Upper lobe of left lung (tissue), 4 donors: ENCODE data around the gene RNF7.

Experiments
- CTCF ChIP-seq, 6 experiments: fragments of 450-650 bp in 4 of 6; fragments of 200-600 bp in 2 of 6; sonication (generic) in 2 of 6; IDR thresholded peaks; one replicate each; pipeline ENCODE4 v1.5.1; 2016 to 2019; ENCODE audit warnings: antibody characterized with exemption in 6 of 6
- EP300 ChIP-seq, 4 donors: sonication (generic); formaldehyde crosslinking; IDR thresholded peaks; one replicate each; pipeline ENCODE4 v1.5.1; 2017; ENCODE audit warnings: antibody characterized with exemption in 4 of 4, control low read depth in 2 of 4
- POLR2AphosphoS5 ChIP-seq, 2 donors: sonication (generic); formaldehyde crosslinking; IDR thresholded peaks; one replicate each; pipeline ENCODE4 v1.5.1; 2017; ENCODE audit warnings: antibody characterized with exemption in 2 of 2

GRCh38 chr3:141754032-141754431 lies 15.9 kb downstream of the RNF7 start:
- TF ChIP-seq CTCF (IDR thresholded peaks at IDR 0.05) (no peak), POLR2AphosphoS5 (IDR thresholded peaks at IDR 0.05) (no peak), EP300 (IDR thresholded peaks at IDR 0.05) (no peak)
